Measurements from ENCODE around the gene GFOD1.
"Not testable (repeated sequence)": the region's sequence is repeated elsewhere in the genome, so short reads cannot be mapped to it uniquely, and the experiment has no call there.

The GFOD1 gene

DNA sequence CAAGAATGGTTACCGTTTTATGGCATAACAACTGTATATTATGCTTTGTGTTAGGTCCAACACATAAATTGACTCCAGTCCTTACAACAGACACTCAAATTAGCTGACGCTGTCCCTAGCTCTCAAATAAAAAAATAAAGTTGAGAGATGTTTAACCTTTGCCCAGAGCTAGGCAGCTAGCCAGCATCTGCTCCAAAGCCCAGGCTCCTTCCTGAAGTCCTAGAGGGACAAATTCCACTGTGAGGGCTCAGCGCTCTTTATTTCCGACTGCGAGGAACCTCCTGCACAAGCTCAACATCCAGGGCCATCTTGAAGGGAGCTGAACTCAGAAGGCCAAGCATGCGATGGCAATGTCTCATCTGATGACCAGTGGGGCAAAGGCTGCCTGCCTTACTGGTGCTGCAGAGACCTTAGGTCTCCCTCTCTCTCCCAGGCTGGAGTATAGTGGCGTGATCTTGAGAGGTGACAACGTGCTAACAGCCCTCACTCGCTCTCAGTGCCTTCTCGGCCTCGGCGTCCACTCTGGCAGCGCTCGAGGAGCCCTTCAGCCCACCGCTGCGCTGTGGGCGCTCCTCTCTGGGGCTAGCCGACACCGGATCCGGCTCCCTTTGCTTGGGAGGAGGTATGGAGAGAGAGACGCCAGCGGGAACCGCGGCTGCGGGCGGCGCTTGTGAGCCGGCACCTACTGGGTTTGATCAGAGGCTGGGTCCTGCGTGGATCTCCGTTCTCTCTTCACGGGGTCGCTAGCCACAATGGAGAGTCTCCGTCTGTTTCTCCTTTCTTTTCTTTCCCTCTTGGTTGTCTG is 24.7 kb upstream of the GFOD1 start:
- DNase-seq: no peak

DNA sequence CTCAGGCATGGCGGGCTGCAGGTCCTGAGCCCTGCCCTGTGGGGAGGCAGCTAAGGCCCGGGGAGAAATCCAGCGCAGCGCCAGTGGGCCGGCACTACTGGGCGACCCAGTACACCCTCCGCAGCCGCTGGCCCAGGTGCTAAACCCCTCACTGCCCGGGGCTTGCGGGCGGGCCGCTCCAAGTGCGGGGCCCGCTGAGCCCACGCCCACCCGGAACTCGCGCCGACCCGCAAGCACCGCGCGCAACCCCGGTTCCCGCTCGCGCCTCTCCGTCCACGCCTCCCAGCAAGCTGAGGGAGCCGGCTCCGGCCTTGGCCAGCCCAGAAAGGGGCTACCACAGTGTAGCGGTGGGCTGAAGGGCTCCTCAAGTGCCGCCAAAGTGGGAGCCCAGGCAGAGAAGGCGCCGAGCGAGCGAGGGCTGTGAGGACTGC is 23.8 kb upstream of the GFOD1 start:
- DNase-seq: not testable (repeated sequence)

DNA sequence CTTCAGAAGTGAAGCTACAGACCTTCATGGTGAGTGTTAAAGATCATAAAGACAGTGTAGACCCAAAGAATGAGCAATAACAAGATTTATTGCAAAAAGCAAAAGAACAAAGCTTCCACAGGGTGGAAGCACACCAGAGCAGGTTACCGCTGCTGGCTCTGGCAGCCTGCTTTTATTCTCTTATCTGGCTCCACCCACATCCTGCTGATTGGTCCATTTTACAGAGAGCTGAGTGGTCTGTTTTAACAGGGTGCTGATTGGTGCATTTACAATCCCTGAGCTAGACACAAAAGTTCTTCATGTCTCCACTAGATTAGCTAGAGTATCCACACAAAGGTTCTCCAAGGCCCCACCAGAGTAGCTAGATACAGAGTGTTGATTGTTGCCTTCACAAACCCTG is 23.0 kb upstream of the GFOD1 start:
- not testable (repeated sequence) for DNase-seq

DNA sequence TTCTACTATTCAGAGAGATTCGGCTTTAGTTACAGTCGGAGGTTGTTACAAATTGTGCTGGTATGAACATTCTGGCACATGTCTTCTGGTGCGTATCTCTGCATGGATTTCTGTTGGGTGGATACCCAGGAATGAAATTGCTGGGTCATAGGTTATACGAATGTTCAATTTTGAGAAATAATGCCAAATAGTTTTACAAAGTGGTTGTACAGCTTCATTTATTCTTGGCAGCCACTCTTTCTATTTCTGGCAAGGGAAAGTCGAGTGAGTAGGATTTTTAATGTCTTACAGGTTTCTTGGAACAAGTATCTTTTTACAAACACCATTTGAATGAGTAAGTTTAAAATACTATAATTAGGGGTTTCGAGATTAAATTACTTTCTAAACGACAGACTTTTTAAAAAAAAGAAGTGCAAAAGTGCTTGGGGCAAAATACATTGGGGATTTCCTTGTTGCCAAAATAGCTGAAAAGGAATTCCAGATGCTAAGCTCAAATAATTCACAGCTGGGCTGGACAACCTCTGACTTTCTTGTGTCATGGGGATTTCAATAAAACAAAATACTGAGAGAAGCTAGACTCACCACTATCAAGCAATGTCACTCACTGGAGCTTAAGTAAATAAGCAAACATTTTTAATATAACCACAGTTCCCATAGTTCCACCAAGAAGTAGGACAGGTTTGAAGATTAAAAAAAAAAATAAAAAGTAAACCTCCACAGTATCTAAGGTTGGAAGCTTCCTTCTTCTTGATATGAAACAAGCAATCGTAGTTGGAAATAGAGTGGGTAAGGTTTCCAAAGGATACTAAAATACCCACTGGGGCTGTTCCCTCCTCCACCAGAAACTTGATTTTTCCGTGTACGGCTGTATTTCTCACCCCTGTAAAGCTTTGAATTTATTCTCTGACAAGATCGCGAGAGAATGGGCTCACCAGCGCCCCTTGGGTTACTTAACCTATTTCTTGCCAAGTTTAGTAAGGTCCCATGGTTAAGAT is 21.6 kb upstream of the GFOD1 start:
- no peak for DNase-seq

DNA sequence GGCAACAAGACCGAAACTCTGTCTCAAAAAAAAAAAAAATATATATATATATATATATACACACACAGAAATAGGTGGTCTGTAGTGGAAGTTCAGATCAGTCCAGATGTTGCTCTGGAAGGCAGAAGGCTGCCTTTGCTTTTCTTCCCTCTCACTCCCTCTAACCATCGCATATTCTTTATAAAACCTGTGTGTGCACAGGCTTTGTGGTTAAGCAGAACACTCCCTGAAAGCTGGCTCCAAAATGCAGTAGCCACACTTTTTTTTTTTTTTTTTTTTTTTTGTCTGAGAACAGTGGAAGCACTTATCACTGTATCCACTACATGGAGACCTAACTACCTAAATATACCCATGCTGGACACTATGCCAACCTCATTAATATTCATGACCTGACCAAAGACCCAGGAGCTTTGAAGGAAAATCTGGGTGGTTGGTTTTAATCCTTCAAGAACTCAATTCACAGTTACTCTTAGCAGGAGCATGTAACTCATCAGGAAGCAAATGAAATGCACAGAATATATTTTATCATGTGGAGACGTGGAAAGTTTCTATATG is 20.0 kb upstream of the GFOD1 start:
- no peak for DNase-seq

GRCh38 chr6:13505345-13505734 is 17.9 kb upstream of the GFOD1 start:
- DNase-seq: no peak

DNA sequence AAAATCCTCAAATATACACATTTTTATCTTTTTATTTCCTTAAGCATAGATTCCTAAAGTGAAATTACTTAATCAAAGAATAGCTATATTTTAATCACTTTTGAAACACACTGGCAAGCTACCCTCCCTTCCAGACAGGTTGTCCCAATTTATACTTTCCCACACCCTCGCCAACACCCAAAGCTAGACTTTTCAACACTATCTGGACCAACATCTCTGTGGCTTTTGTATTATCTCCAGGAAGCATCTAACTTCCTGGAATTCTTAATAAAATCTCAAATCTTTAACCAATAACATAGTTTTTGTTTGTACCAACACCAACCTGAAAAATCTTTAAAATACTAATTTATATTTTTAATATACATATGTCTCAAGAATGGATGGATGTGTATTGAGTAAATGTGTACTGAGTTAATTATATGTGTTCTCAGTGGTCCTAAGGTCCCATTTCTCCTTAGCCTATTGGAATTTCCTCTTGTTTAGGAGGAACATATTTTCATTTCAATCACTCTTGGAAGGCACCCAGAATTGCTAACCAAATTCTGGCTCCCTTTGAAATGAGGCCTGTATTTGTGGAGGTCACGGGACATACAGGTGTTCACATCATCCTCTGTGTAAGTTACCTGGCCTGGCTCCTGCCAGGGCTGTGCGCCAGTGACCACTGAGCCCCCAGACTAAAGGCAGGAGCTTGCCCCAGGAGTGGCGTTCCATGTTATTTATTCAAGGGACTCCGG is 17.4 kb upstream of the GFOD1 start:
- no peak for DNase-seq

DNA sequence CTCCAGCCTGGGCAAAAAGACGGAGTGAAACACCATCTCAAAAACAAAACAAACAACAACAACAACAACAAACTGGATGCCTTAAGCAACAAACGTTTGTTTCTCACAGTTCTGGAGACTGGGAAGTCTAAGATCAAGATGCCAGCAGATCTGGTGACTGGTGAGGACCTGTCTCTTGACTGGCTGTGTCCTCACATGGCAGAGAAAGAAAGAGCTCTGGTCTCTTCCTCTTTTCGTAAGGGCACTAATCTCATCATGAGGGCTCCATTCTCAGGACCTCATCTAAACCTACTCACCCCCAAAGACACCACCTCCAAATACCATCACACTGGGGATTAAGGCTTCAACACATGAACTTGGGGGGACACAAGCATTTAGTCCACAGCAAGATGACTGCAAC is 13.5 kb upstream of the GFOD1 start:
- DNase-seq: no peak

DNA sequence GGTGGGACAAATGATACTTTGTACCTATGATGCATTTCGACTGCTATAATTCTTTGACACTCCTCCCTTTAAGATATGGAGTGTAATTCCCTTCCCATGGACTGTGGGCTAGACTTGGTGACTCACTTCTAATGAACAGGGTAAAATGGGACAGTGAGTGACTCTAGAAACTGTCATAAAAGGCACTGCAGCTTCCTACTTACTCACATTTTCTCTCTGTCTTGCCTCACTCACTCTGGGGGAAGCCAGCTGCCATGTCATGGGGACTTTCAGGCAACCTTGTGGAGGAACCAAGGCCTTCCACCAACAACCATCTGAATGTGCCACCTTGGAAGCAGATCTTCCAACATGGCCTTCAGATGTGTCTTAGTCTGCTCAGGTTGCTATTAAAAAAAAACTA is 12.9 kb upstream of the GFOD1 start:
- DNase-seq: no peak

DNA sequence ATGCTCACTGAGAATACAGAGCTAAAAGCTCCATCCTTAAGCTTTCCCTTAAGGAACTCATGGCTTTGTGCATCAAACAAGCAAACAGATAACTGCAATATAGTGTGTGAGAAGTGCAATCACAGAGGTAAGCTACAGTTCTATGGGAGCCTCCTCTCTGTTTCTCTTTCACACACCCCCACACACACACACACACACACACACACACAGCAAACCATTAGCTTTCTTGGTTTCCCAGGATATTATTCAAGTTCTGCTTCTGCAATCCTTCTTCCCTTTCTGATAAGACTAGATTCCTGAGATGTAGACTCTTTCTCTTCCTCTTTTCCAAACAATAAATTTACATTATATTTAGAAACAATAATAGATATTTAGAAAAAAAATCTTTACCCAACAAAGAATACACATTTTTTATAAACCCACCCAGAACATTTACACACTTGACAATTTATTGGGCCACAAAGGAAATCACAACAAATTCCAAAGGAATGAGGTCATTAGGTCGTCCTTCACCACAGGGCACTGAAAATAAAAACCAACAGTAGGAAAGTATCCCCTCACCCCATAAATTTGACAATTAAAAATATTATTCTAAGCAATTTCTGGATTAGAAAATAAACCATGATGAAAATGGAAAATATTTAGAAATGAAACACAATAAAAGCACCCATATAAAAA is 9.3 kb upstream of the GFOD1 start:
- DNase-seq: no peak

- DNase-seq: no peak
Measured at GRCh38 chr6:13495818-13496217, 8.4 kb upstream of the GFOD1 start.

- no peak for DNase-seq
Measured at GRCh38 chr6:13495112-13495776, 7.8 kb upstream of the GFOD1 start.

- DNase-seq: no peak
Measured at GRCh38 chr6:13494137-13494536, 6.7 kb upstream of the GFOD1 start.

DNA sequence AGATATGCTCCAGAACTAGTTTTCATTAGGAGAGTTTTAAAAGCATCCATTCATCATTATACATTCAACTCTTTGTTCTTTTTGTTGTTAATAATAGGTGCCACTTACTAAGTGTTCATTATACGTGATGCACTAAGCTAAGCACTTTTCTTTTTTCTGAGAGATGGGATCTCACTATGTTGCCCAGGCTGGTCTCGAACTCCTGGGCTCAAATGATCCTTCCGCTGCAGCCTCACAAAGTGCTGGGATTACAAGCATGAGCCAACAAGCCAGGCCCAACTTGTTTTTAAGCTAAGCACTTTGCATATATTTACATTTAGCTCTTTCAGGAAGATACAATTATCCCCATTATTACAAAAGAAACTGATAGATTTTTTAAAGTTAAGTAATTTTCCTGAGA is 5.7 kb upstream of the GFOD1 start:
- DNase-seq: no peak

GRCh38 chr6:13492357-13492756 is 5.0 kb upstream of the GFOD1 start:
- no peak for DNase-seq

- DNase-seq: no peak
Measured at GRCh38 chr6:13491538-13491937, 4.1 kb upstream of the GFOD1 start.

GRCh38 chr6:13490402-13490801 is 3.0 kb upstream of the GFOD1 start:
- no peak for DNase-seq

GRCh38 chr6:13488896-13489237 is 1.5 kb upstream of the GFOD1 start:
- DNase-seq: no peak

DNA sequence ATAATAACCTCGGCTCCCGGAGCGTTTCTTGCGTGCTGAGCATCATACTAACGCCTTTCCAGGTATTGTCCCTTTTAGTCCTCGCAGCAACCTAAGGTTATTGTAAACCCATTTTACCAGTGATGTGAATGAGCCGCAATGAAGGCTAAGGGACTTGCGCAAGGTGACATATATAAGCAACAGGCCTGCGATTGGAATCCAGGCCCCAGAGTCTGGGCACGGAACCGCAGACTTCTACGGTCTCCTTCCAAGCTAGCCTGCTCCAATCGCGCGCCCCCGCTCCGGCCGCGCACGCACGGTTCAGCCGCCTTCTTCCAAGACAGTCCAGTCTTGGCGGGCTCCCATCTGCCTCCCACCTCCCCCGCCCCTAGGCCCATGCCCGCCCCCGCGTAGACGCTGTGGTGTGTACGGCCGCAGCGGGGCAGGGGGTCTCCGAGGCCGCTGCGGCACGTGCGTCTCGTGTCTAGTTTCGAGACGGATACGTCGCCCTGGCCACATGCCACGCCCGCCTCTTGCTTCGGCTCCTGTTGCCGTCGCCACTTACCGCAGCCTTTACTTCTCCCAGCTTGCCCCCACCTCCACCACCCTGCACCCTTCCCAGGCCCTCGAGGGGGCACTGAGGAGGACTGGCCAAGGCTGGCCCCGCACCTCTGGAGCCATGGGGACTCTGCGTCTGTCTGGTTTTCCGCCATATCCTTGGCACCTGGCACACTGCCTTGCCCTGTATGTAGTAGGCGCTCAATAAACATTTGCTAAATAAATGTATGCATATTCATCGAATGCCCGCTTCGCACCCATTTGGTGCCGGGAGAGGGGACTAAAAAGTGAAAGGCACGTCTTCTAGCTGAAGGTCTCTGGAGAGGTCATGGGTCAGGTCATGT is 855 bp upstream of the GFOD1 start:
- peak; percentile 33 for DNase-seq

- DNase-seq: peak; percentile 30
Measured at GRCh38 chr6:13486679-13487121, 700 bp downstream of the GFOD1 start.
